Measurements from ENCODE around the gene POLR2E. TPM values are rescaled to one million over a fixed set of nuclear protein-coding genes. Genes with fewer than 3 reads are reported as not detected.
A peak's percentile ranks its signal among the peaks of the same experiment; 100 is the strongest.

POLR2E gene
- total RNA-seq, 1 experiment from 2014 or later = 237 TPM

DNA sequence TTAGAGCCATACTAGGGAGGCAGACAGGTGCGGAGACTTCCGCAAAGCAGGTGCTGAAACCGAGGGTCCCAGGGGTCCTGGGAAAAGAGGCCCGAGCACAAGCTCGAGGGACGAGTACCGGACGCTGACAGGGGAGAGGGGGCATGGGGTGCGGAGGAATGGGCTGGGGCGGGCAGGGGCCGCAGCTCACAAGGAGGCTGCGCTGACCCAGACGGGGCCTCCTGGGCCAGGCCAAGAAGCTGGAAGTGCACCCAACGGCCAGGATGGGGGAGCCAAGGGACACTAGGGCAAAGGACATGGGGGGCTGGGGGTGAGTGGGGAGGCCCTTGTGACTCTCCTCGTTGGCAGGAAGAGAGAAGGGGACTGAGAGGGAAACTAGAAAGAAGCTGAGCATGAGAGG lies 1.8 kb downstream of the POLR2E start:
- Histone ChIP-seq H4K20me1 (ENCODE audit: insufficient read depth) (peaks cover 20% of the 10 kb centered on the region), H3K27me3 (ENCODE audit: insufficient read depth, low read depth) (no peaks in the 10 kb centered on the region), H3K4me2 (peak overlapping the region; percentile 97), H3K4me3 (no peak overlapping the region), H2AFZ (no peak overlapping the region), H3K4me1 (replicated peaks; ENCODE audit: insufficient read depth) (peaks cover 16% of the 10 kb centered on the region), H3K27ac (no peak overlapping the region), H3K9me2 (ENCODE audit: insufficient read depth) (no peaks in the 10 kb centered on the region), H3K36me3 (ENCODE audit: low read depth) (peaks cover 3% of the 10 kb centered on the region; the same call in 1 of the 2 replicates), H3K79me2 (ENCODE audit: low read depth) (peaks cover 32% of the 10 kb centered on the region), H3K9me3 (ENCODE audit: insufficient read depth, low read depth) (no peaks in the 10 kb centered on the region), H3F3A (ENCODE audit: insufficient read depth, low read depth) (peaks cover 13% of the 10 kb centered on the region)
- DNase-seq = no peak
- intact Hi-C loops (cut with micrococcal nuclease; ENCODE audit: unreplicated experiment) = no loop called here
- ChIA-PET CTCF (no interaction called here), POLR2A (ENCODE audit: unreplicated experiment) (no interaction called here)
- no peak for TF ChIP-seq CTCF (conservative IDR thresholded peaks at IDR 0.05)
- TF ChIP-seq EZH2 (IDR thresholded peaks at IDR 0.05; ENCODE audit: low read depth) = no peak
- no TSS peak for BruUV-seq (replicated peaks)

- POLR2A ChIA-PET (ENCODE audit: unreplicated experiment) = no interaction called here
Observed at GRCh38 chr19:1091544-1092175, 3.5 kb downstream of the POLR2E start.

DNA sequence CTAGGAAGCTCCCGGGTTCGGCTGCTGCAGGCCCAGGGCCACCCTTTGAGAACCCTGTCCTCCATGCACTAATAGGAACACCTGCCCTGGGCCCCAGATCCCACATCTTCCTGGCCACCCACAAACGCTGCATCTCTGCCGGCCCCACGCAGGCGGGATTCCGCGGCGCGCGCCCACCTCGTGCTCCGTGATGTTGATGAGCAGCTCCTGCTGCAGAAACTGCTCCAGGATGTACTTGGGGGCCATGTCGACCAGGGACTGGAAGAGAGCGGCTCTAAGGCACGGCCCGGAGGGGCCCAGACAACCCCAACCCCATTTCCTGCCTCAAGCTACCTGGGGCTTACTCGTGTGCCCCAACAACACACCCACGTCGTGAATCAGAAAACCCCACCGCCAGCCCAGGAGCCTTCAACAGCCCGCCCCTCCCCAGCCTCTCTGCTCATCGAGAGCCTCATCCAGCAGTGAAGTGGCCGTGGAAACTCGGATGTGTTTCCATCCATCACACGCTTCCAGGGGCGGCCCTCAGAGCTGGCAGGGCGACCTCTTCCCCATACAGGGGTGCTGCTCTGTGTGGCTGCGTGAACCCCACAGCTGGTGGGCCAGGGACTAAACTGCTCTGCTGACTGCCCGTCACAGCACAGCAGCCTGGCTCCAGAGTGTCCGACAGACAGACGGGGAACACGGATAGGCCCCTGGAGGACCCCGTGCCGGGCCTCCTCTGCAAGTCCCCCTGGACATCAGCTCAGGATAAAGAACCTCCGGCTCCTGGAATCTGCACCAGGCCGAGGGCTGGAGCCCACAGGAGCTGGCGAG lies 4.2 kb downstream of the POLR2E start:
- no peaks in the 10 kb centered on the region for H3K9me3 ChIP-seq (ENCODE audit: insufficient read depth, low read depth)
- H3F3A ChIP-seq (ENCODE audit: insufficient read depth, low read depth) = no peaks in the 10 kb centered on the region; the same call in 1 of the 2 replicates
- H3K4me1 ChIP-seq (replicated peaks; ENCODE audit: insufficient read depth) = peaks cover 5% of the 10 kb centered on the region; the same call in 1 of the 2 replicates
- TF ChIP-seq CTCF (conservative IDR thresholded peaks at IDR 0.05) (no peak), EZH2 (IDR thresholded peaks at IDR 0.05; ENCODE audit: low read depth) (no peak)
- peaks cover 32% of the 10 kb centered on the region for H3K79me2 ChIP-seq (ENCODE audit: low read depth)
- H3K27me3 ChIP-seq (ENCODE audit: insufficient read depth, low read depth) = no peaks in the 10 kb centered on the region
- intact Hi-C loops (cut with micrococcal nuclease; ENCODE audit: unreplicated experiment) = no loop called here
- no TSS peak for BruUV-seq (replicated peaks)
- H2AFZ ChIP-seq = no peak overlapping the region
- H3K9me2 ChIP-seq (ENCODE audit: insufficient read depth) = no peaks in the 10 kb centered on the region
- POLR2A ChIA-PET (ENCODE audit: unreplicated experiment) = no interaction called here
- H4K20me1 ChIP-seq (ENCODE audit: insufficient read depth) = peaks cover 20% of the 10 kb centered on the region
- no peak for DNase-seq
- CTCF ChIA-PET = no interaction called here
- H3K36me3 ChIP-seq (ENCODE audit: low read depth) = peaks cover 3% of the 10 kb centered on the region; the same call in 1 of the 2 replicates
- H3K27ac ChIP-seq = no peak overlapping the region
- H3K4me3 ChIP-seq = no peak overlapping the region
- no peak overlapping the region for H3K4me2 ChIP-seq

More at GRCh38 chr19:1091544-1092175, 3.5 kb downstream of the POLR2E start:
- TF ChIP-seq CTCF (conservative IDR thresholded peaks at IDR 0.05) = no peak
- no peaks in the 10 kb centered on the region for H3K9me2 ChIP-seq (ENCODE audit: insufficient read depth)
- H3K36me3 ChIP-seq (ENCODE audit: low read depth) = peaks cover 3% of the 10 kb centered on the region; the same call in 1 of the 2 replicates
- CTCF ChIA-PET = no interaction called here
- no peaks in the 10 kb centered on the region for H3K9me3 ChIP-seq (ENCODE audit: insufficient read depth, low read depth)
- peaks cover 20% of the 10 kb centered on the region for H4K20me1 ChIP-seq (ENCODE audit: insufficient read depth)
- H3K4me3 ChIP-seq = no peak overlapping the region
- H3K4me2 ChIP-seq = no peak overlapping the region
- no peak for DNase-seq
- intact Hi-C loops (cut with micrococcal nuclease; ENCODE audit: unreplicated experiment) = no loop called here
- H3K27ac ChIP-seq = no peak overlapping the region
- H3K79me2 ChIP-seq (ENCODE audit: low read depth) = peaks cover 32% of the 10 kb centered on the region
- no peaks in the 10 kb centered on the region for H3K27me3 ChIP-seq (ENCODE audit: insufficient read depth, low read depth)
- peaks cover 5% of the 10 kb centered on the region; the same call in 1 of the 2 replicates for H3K4me1 ChIP-seq (replicated peaks; ENCODE audit: insufficient read depth)
- BruUV-seq (replicated peaks) = no TSS peak
- H3F3A ChIP-seq (ENCODE audit: insufficient read depth, low read depth) = no peaks in the 10 kb centered on the region; the same call in 1 of the 2 replicates
- H2AFZ ChIP-seq = no peak overlapping the region
